GM21528 (cell line): ENCODE data around the gene PRRG2.

Source experiments
- ATAC-seq: cut with Tn5 transposase; IDR thresholded peaks from one replicate; pipeline ENCODE4 v1.9.1; 2021; ENCODE audit warnings: mild to moderate bottlenecking, moderate library complexity; ENCODE audit not compliant: unreplicated experiment, low FRiP score

PRRG2 gene

GRCh38 chr19:49581007-49581508, at the start of gene PRRG2:
TSS of gene PRRG2 (plus strand) at chr19:49581316. CDS start at chr19:49583220, 1,904 bp downstream.
- ATAC-seq, result no peak

GRCh38 chr19:49533551-49534488, 47.3 kb upstream of the PRRG2 start:
- peak; percentile 73 for ATAC-seq

- ATAC-seq, result no peak
Observed at GRCh38 chr19:49534632-49535385, 46.3 kb upstream of the PRRG2 start.

DNA sequence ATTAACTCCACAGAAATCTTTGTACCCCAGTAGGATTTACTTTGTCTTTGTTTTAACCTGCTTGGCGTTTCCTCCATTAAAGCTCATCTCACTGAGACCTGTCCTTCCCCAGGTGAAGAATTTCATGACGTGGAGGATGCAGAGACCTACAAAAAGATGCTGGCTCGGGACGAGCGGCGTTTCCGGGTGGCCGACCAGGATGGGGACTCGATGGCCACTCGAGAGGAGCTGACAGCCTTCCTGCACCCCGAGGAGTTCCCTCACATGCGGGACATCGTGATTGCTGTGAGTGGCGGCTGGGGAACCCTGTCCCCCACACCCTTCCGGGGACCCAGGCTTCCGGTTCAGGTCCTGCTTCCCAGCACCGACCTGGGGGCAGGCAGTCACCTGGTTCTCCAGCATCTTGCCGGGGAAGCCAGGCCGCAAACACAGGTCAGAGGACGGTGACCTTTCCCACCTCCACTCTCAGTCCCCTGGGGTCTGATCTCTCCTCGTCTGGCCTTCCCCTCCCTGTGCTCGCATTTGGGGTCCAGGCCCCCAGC, 44.1 kb upstream of the PRRG2 start:
- no peak for ATAC-seq

- no peak for ATAC-seq
Observed at GRCh38 chr19:49538643-49539042, 42.5 kb upstream of the PRRG2 start.

- no peak for ATAC-seq
Observed at GRCh38 chr19:49539192-49539952, 41.7 kb upstream of the PRRG2 start.

DNA sequence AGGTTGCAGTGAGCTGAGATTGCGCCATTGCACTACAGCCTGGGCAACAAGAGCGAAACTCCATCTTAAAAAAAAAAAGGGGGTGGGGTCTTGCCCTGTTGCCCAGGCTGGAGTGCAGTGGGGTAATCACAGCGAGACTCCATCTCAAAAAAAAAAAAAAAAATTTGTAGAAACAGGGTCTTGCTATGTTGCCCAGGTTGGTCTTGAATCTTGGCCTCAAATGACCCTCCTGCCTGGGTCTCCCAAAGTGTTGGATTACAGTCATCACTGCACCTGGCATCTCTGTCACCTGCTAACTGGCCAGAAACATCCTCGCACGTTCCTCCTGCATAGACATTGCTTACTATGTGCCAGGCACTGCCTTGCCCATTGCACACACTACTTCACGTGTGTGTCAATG, 39.2 kb upstream of the PRRG2 start:
- no peak for ATAC-seq

DNA sequence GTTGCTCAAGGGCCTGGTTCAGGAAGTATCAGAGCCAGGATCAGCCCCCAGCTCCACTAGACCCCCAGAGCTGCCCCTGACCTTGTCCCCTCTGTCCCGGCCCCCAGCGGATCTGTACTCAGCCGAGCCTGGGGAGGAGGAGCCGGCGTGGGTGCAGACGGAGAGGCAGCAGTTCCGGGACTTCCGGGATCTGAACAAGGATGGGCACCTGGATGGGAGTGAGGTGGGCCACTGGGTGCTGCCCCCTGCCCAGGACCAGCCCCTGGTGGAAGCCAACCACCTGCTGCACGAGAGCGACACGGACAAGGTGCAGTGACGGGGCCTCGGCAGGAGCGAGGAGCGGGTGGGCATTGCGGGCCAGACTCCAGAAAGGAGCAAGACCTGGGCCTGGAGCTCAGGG, 38.7 kb upstream of the PRRG2 start:
- no peak for ATAC-seq

DNA sequence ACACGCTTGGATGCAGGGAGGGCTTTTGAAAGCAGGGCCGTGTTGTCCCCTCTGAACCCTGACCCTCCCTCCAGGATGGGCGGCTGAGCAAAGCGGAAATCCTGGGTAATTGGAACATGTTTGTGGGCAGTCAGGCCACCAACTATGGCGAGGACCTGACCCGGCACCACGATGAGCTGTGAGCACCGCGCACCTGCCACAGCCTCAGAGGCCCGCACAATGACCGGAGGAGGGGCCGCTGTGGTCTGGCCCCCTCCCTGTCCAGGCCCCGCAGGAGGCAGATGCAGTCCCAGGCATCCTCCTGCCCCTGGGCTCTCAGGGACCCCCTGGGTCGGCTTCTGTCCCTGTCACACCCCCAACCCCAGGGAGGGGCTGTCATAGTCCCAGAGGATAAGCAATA, 38.1 kb upstream of the PRRG2 start:
- ATAC-seq, result no peak

DNA sequence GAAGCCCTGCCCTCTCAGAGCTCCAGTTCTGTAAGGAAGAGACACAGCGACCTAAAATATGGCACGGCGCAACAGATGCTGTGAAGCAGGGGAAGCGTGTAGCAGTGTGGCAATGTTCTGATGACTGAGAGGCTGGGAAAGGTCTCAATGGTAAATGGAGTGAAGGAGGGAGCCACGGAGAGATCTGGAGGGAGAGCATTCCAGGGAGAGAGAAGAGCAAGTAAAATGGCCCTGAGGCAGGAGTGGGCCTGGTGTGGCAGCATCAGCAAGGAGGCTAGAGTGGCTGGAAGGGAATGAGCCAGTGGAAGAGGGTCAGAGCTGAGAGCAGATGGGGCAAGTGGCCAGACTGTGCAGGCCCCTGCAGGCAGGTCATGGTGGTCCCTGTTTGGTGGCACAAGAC, 37.0 kb upstream of the PRRG2 start:
- ATAC-seq, result no peak

- ATAC-seq, result no peak
Observed at GRCh38 chr19:49546825-49547565, 34.1 kb upstream of the PRRG2 start.

DNA sequence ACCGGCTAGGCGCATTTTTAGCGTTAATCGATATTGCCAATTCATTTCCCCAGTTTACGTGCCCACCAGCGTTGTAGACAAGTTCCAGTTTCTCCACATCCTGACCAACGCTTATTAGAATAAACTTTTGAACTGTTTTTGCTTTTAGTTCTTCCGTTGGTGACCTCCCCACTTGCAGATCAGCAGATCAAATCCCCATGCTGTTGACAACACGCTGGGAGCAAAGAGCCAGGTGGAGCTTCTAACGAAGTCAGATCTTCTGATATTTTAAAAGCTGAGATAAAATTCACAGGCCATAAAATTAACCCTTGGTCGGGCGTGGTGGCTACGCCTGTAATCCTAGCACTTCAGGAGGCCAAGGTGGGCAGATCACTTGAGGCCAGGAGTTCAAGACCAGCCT, 32.1 kb upstream of the PRRG2 start:
- ATAC-seq, result no peak

DNA sequence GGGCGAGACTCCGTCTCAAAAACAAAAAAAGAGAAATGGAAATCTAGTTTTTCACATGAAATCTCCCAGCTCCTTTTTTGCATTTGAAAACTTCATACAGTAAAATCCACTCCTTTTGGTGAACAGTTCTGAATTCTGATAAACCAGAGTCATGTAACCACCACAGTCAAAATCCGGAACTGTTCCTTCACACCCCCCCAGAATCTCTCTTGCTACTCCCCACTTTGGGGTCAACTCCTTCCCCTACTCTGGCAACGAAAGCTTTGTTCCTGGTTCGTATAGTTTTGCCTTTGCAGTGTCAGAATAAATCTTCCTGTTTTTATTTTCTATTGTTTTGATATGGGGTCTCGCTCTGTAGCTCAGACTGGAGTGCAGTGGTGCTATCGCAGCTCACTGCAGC, 29.6 kb upstream of the PRRG2 start:
- ATAC-seq, result no peak

DNA sequence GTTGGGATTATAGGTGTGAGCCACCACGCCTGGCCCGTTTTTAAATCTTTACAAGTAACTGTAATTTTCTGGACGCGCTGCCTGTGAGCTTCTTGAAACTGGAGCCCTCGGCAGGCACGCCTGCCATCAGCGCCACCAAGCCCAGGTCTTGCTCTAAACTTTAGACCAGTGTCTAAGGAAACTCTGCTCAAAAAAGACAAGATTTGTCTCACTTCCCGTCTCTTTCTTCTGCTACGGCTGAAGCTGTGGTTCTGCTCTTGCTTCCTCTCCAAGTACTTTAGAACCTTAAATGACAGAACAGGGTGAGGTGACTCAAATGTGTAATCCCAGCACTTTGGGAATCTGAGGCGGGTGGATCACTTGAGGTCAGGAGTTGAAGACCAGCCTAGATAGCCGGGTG, 28.4 kb upstream of the PRRG2 start:
- no peak for ATAC-seq

DNA sequence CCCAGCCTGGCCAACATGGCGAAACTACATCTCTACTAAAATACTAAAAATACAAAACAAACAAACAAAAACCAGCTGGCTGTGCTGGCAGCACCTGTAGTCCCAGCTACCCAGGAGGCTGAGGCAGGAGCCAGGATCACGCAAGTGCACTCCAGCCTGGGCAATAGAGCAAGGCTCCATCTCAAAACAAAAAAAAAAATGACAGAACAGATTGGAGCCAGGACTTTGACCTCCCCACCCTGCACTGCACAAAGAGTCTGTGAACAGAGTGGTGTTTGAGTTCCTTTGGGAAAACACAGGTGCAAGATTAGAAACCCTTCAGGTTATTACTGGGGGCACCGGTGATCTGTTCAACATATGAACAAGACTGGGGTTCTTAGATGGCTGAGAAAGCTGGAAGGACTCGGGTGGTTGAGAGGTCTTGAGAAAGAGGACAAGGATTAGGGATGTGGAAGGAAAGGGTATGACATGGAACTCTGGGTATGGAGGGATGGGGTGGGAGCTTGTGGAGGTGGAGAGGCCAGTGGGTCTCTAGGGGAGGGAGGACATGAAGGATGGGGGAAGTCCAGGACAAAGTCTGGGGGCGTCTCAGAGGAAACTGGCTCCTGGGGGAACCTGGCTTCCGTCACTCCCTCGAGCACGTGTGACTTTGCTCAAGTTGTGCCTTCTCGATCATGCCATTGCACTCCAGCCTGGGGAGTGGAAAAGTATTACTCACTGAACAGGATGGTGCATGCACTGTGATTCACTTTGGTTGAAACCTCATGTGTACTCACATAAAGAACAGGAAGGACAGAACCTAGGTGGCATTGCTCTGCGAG, 27.5 kb upstream of the PRRG2 start:
- ATAC-seq, result no peak

DNA sequence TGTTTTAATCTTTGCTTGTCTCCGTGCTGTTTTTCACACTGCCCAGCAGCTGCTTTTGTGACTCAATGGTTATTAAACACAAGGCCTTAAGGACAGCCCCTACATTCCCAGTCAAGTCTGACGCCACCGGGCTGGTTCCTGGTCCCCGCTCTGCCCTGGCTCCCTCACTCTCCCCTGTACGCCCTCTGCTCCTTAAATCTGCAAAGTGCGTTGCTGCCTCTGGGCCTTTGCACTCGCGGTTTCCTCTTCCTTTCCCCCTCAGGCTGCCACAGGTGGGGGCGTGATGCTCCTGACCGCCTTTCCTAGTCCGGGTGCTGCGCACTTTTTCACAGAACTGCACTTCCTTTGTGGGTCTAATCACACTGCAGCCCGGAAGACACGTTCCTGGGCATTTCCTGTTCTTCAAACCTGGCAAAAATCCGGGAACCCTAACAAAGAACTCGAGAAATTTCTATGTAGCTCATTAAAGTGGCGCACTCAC, 26.4 kb upstream of the PRRG2 start:
- no peak for ATAC-seq

GRCh38 chr19:49555600-49556411, 25.3 kb upstream of the PRRG2 start:
- ATAC-seq, result no peak
